Measurements from ENCODE around the gene KREMEN2.

The KREMEN2 gene, protein sequence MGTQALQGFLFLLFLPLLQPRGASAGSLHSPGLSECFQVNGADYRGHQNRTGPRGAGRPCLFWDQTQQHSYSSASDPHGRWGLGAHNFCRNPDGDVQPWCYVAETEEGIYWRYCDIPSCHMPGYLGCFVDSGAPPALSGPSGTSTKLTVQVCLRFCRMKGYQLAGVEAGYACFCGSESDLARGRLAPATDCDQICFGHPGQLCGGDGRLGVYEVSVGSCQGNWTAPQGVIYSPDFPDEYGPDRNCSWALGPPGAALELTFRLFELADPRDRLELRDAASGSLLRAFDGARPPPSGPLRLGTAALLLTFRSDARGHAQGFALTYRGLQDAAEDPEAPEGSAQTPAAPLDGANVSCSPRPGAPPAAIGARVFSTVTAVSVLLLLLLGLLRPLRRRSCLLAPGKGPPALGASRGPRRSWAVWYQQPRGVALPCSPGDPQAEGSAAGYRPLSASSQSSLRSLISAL

DNA sequence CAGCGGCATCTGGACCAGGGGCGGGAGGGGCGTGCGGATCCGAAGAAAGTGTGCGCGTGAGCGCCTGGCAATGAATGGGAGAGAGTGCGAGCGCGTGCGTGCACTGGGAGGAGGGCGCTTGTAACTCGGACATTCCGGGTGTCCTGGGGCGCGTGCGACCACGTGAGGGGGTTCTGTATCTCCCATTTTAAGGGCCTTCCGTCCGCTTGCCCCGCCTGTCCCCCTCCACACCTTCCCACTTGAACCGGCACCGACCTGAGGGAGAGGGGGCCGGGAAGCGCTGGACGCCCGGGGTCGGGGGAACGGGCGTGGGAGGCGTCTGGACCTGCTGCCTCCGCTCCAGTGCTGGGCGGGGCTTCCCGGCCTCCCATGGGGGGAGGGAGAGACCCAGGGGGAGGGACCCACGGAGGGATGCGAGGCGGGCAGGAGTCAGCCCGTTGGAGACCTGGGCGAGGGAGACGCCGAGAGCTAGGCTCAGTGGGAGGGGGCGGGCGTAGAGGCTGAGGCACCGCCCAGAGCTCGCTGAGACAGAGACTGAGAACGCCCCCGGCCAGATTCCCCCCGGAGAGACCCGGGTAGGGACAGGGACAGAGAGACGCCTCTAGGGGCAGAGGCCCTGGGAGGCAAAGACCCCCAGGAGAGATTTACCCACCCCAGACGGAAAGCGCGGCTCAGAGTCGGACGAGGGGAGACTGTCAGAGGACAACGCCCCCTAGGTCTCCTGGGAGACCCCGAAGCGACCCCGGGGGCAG, at the start of gene KREMEN2:
Gene KREMEN2, plus strand, starts transcription at position 553 of the 752 bp plus-strand sequence. CDS start 246 bp downstream, outside the sequence.
- TF ChIP-seq, protein P1, sequence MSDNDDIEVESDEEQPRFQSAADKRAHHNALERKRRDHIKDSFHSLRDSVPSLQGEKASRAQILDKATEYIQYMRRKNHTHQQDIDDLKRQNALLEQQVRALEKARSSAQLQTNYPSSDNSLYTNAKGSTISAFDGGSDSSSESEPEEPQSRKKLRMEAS (IDR thresholded peaks at IDR 0.05; ENCODE audit: low read depth, low read length): peak; percentile 79
- TF ChIP-seq, protein P2, sequence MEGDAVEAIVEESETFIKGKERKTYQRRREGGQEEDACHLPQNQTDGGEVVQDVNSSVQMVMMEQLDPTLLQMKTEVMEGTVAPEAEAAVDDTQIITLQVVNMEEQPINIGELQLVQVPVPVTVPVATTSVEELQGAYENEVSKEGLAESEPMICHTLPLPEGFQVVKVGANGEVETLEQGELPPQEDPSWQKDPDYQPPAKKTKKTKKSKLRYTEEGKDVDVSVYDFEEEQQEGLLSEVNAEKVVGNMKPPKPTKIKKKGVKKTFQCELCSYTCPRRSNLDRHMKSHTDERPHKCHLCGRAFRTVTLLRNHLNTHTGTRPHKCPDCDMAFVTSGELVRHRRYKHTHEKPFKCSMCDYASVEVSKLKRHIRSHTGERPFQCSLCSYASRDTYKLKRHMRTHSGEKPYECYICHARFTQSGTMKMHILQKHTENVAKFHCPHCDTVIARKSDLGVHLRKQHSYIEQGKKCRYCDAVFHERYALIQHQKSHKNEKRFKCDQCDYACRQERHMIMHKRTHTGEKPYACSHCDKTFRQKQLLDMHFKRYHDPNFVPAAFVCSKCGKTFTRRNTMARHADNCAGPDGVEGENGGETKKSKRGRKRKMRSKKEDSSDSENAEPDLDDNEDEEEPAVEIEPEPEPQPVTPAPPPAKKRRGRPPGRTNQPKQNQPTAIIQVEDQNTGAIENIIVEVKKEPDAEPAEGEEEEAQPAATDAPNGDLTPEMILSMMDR (IDR thresholded peaks at IDR 0.05; ENCODE audit: low read depth, low read length): no peak
- TF ChIP-seq MYC (IDR thresholded peaks at IDR 0.05; ENCODE audit: low read depth, low read length): peak; percentile 88
- peak; percentile 48 for TF ChIP-seq POLR2A (IDR thresholded peaks at IDR 0.05; ENCODE audit: extremely low read depth, insufficient read length)
- H3K4me3 ChIP-seq (ENCODE audit: low read depth, low read length): peak within 1 kb of the TSS; percentile 36
- peak; percentile 72 for DNase-seq (ENCODE audit: low read depth)

DNA sequence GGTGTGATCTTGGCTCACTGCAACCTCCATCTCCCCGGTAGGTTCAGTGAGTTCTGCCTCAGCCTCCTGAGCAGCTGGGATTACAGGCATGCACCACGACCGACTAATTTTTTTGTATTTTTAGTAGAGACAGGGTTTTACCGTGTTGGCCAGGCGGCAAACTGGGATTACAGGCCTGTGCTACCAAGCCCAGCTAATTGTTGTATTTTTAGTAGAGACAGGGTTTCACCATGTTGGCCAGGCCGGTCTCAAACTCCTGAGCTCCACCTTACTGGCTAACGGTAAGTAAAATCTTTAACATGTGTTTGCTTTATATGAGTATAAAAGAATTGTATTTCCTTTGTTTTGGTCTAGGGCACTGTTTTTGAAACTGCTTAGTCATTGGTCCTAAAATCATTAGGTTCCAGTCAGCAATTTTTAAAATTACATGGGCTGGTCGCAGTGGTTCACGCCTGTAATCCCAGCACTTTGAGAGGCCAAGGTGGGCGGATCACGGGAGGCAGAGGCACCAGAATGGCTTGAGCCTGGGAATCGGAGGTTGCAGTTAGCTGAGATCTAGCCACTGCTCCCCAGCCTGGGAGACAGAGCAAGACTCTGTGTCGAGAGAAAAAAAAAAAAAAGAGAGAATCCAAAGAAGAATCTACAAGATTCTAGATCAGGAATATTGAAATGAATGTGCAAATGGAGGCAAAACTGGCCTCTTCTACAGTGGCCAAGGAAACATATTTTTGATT, 48.7 kb upstream of the KREMEN2 start:
- H3K4me3 ChIP-seq (ENCODE audit: low read depth, low read length): no peak overlapping the region
- no peak for DNase-seq (ENCODE audit: low read depth)
- TF ChIP-seq POLR2A (IDR thresholded peaks at IDR 0.05; ENCODE audit: extremely low read depth, insufficient read length) (no peak), MYC (IDR thresholded peaks at IDR 0.05; ENCODE audit: low read depth, low read length) (no peak)
- TF ChIP-seq, protein P2 (IDR thresholded peaks at IDR 0.05; ENCODE audit: low read depth, low read length): no peak

DNA sequence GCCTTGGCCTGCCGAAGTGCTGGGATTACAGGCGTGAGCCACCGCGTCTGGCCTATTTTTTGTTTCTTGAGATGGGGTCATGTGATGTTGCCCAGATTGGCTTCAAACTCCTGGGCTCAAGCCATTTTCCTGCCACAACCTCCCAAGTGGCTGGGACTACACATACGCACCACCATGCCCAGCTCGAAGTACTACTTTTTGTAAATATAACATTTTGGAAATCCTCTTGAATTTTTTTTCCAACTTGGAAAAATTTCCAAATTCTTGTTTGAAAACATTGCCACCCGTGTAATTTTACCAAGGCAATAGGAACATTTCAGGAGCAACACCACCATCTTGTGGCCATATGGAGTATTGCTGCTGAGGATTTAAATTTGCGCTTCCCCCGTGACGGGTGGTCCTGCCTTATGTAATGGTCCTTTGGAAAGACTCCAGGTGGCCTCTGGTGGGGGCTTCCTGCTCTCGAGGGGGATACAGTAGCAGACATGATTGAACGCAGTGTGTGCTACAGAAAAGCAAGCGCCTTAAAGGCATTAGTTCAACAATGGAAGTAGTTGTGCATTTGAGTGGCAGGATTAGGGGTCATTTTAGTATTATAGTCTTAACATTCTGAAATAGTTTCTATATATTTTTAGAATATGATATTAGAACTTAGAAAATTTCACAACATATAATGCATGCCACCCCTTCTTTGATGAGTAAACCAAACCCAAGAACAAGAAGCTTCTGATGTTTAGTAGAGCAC, 44.4 kb upstream of the KREMEN2 start:
- TF ChIP-seq POLR2A (IDR thresholded peaks at IDR 0.05; ENCODE audit: extremely low read depth, insufficient read length): no peak
- TF ChIP-seq MYC (IDR thresholded peaks at IDR 0.05; ENCODE audit: low read depth, low read length): no peak
- TF ChIP-seq, protein P2 (IDR thresholded peaks at IDR 0.05; ENCODE audit: low read depth, low read length): peak; percentile 73
- TF ChIP-seq, protein P1 (IDR thresholded peaks at IDR 0.05; ENCODE audit: low read depth, low read length): peak; percentile 12; the same call in 1 of the 2 replicates
- no peak overlapping the region for H3K4me3 ChIP-seq (ENCODE audit: low read depth, low read length)
- peak; percentile 64 for DNase-seq (ENCODE audit: low read depth)

DNA sequence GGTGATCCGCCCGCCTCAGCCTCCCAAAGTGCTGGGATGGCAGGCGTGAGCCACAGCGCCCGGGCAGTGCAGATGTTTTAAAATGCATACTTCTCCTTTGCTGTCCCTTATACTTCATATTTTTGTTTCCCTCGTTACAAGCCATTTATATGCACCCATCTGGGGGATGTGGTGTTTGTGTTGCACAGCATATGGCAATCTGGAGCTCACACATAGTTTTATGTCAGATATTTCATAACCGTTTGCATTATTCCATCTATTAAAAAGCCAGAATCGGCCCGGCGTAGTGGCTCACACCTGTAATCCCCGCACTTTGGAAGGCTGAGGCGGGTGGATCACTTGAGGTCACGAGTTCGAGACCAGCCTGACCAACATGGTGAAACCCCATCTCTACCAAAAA, 40.6 kb upstream of the KREMEN2 start:
- TF ChIP-seq POLR2A (IDR thresholded peaks at IDR 0.05; ENCODE audit: extremely low read depth, insufficient read length) (no peak), MYC (IDR thresholded peaks at IDR 0.05; ENCODE audit: low read depth, low read length) (no peak)
- TF ChIP-seq, protein P2 (IDR thresholded peaks at IDR 0.05; ENCODE audit: low read depth, low read length): no peak
- TF ChIP-seq, protein P1 (IDR thresholded peaks at IDR 0.05; ENCODE audit: low read depth, low read length): no peak
- H3K4me3 ChIP-seq (ENCODE audit: low read depth, low read length): no peak overlapping the region
- no peak for DNase-seq (ENCODE audit: low read depth)

Measured in NB4 (cell line).